ENCODE measurements around the gene ARSK.

ARSK gene

DNA sequence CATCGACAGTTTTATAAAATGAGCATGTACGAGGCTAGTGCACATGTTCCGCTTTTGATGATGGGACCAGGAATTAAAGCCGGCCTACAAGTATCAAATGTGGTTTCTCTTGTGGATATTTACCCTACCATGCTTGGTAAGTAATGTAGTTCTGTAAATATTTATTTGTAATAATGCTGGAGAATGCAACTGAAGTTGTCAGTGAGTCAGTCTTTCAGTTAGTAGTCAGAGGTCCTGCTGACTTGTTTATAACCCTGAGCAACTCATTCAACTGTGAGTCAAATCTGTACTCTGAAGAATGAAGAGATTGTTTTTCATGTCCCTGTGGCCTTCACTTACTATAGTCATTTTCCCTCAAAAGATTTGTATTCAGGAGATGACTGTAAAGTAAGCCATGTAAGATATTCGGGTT is 36.6 kb downstream of the ARSK start:
- TF ChIP-seq POLR2A (IDR thresholded peaks at IDR 0.05; ENCODE audit: low read depth, low read length): no peak
- peak; percentile 99 for FAIRE-seq
- DNase-seq (ENCODE audit: insufficient read length, low spot score): peak; percentile 22

DNA sequence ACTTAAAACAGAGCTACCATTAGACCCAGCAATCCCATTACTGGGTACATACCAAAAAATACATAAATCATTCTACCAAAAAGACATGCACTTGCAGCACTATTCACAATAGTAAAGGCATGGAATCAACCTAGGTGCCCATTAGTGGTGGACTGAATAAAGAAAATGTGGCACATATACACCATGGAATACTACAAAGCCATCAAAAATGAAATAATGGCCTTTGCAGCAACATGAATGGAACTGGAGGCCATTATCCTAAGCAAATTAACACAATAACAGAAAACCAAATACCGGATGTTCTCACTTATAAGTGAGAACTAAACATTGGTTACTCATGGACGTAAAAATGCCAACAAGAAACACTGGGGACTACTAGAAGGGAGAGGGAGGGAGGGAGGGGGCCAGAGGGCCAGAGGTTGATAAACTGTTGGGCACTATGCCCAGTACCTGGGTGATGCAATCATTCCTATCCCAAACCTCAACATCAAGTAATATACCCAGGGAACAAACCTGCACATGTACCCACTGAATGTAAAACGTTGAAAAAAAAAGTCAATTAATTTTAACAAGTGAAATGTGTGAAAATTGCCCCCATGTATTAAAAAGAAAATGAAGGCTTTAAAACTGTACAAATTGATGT is 40.5 kb downstream of the ARSK start:
- FAIRE-seq: no peak
- TF ChIP-seq POLR2A (IDR thresholded peaks at IDR 0.05; ENCODE audit: low read depth, low read length): no peak

DNA sequence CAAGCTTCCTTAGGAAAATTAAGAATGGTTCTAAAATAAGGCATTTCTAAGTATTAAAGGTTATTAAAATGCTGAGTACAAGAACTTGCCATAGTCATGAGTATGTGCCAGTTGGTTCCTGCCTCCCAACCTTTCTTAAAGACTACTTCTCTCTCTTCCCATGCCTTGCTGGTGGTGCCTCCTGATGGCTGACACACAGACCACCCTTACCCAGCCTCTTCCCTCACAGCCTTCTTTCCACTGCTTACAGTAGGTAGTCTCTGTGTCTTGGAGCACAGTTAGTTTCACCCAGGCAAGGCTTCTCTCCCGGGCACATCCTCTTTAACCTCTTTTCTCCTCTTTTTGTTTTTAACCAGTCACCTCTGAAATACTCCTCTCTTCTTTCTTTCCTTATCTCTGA is 44.4 kb downstream of the ARSK start:
- DNase-seq (ENCODE audit: insufficient read length, low spot score) (no peak), FAIRE-seq (no peak)
- TF ChIP-seq POLR2A (IDR thresholded peaks at IDR 0.05; ENCODE audit: low read depth, low read length): no peak

More for the DNA sequence above, 40.5 kb downstream of the ARSK start:
- no peak for DNase-seq (ENCODE audit: insufficient read length, low spot score)

DNA sequence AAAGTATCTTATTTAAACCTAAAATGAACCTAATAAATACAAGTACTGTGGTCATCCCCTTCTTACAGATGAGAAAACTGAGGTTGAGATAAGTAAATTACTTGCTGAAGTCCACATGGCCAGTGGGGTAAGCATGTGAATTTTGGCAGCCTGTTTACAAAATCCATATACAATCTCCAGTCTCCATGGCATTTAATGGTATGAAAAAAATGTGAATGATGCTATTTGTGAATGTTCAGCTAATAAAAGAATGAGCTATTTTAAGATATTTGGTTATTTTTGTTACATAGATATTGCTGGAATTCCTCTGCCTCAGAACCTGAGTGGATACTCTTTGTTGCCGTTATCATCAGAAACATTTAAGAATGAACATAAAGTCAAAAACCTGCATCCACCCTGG is 45.7 kb downstream of the ARSK start:
- TF ChIP-seq POLR2A (IDR thresholded peaks at IDR 0.05; ENCODE audit: low read depth, low read length): no peak
- no peak for DNase-seq (ENCODE audit: insufficient read length, low spot score)
- no peak for FAIRE-seq

DNA sequence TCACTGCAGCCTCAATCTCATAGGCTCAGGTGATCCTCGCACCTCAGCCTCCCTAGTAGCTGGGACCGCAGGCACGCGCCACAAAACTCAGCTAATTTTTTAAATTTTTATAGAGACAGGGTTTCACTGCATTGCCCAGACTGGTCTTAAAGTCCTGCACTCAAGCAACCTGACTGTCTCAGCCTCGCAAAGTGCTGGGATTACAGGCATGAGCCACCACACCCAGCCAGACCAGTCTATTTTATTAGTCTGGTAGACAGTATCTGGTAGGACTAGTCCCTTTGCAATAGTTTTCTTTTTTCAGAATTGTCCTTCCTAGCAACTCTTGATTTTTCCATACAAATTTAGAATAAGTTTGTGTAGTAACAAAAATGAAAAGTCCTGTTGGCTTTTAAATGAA is 50.9 kb downstream of the ARSK start:
- no peak for TF ChIP-seq POLR2A (IDR thresholded peaks at IDR 0.05; ENCODE audit: low read depth, low read length)
- FAIRE-seq: no peak
- DNase-seq (ENCODE audit: insufficient read length, low spot score): no peak

DNA sequence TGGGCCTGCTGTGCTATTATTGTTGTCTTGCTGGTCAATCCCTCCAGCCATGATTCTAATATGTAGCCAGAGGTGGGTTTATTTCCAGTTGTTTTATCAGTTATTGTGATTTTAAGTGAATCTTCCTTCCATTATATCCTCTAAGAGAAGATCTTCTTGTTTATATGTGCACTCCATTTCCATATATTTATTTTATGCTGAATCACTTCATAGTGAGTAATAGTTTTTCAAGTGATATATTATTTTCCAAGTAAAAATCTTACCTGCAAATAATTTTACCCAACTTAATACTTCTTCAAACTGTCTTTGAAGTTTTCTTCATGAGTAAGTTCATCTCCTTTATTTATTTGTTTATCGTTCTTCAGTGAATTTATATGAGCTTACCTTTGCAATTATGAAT is 51.5 kb downstream of the ARSK start:
- no peak for TF ChIP-seq POLR2A (IDR thresholded peaks at IDR 0.05; ENCODE audit: low read depth, low read length)
- no peak for FAIRE-seq
- no peak for DNase-seq (ENCODE audit: insufficient read length, low spot score)

DNA sequence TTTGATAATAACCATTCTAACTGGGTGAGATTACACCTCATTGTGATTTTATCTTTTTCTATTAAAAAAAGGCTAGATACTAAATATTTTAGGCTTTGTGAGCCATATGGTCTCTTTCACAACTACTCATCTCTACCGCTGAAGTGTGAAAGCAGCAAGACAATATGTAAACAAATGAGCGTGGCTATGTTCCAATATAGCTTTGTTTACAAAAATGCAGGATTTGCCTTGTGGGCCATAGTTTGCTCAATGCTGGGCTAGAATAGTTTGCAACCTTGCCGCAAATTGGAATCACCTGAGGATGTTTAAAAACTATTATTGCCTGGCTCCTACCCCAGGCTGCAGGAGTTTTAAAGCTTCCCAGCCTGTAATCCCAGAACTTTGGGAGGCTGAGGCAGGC is 54.8 kb downstream of the ARSK start:
- no peak for DNase-seq (ENCODE audit: insufficient read length, low spot score)
- FAIRE-seq: no peak
- no peak for TF ChIP-seq POLR2A (IDR thresholded peaks at IDR 0.05; ENCODE audit: low read depth, low read length)

DNA sequence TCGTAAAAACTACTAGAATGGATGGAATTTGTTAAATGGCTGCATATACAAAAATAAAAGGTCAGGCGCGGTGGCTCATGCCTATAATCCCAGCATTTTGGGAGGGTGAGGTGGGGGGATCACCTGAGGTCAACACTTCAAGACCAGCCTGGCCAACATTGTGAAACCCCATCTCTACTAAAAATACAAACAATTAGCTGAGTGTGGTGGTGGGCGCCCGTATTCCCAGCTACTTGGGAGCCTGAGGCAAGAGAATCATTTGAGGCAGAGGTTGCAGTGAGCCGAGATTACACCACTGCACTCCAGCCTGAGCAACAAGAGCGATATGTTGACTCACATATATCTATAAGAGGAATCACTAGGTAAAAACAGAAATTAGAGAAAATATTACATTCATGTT is 55.6 kb downstream of the ARSK start:
- no peak for TF ChIP-seq POLR2A (IDR thresholded peaks at IDR 0.05; ENCODE audit: low read depth, low read length)
- FAIRE-seq (no peak), DNase-seq (ENCODE audit: insufficient read length, low spot score) (no peak)

DNA sequence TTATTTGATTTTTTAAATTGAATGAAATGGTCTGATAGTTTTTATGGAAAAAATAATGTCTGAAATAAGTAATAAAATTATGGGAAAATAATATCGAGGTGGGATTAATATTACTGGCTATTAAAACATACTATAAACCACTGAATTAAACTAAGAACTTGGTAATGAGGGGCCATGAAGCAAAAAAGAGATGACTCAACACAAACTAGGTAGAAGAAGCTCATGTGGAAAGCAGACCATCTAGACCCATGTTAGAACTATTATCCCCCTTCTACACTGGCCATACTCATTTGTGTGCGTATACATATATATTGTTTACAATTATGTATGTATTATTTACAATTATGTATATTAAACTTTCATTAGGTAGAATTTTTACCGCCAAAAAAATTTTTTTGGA is 56.5 kb downstream of the ARSK start:
- DNase-seq (ENCODE audit: insufficient read length, low spot score): no peak
- FAIRE-seq: no peak
- TF ChIP-seq POLR2A (IDR thresholded peaks at IDR 0.05; ENCODE audit: low read depth, low read length): no peak

DNA sequence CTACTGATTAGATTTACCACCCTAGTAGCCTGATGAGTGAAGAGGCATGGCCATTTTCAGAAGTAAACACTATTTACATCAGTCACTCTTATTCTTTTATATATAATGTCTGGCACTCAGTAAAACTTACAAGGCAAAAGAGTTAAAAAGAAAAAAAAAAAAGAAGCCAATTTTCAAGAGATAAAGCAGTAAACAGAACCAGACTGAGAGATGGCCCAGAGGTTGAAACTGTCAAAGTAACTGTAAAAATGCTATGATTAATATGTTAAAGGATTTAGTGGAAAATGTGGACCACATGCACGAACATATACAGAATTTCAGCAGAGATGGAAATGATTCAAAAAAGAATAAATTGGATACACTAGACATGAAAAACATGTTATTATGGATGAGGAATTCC is 58.6 kb downstream of the ARSK start:
- FAIRE-seq (no peak), DNase-seq (ENCODE audit: insufficient read length, low spot score) (no peak)
- TF ChIP-seq POLR2A (IDR thresholded peaks at IDR 0.05; ENCODE audit: low read depth, low read length): no peak

DNA sequence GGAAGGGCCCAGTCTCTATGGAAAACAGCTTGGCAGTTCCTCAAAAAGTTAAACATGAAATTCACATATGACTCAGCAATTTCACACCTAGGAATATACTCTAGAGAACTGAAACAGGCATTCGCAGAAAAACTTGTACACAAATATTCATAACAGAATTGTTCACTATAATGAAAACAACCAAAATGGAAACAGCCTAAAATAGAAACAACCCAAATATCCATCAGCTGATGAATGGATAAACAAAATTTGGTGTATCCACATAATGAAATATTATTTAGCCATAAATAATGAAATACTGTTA is 60.2 kb downstream of the ARSK start:
- DNase-seq (ENCODE audit: insufficient read length, low spot score) (no peak), FAIRE-seq (no peak)
- no peak for TF ChIP-seq POLR2A (IDR thresholded peaks at IDR 0.05; ENCODE audit: low read depth, low read length)

DNA sequence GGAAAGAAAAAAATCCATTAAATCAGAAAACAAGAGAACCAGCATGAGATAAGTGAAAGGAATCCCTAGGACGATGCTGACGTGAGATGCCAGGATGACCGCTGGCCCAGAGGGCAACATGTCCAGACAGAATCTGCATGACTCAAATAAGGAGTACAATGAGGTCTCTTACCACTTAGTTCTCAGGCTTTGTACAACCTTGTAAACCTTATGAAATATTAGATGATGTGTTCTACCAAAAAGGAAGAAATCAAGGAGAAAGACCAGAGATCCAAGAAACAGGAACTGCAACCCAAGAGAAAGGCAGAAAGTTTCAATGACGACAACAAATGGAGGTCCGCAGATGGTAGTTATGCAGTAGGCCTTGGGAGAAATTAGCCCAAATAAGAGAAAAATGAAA is 62.2 kb downstream of the ARSK start:
- FAIRE-seq: no peak
- DNase-seq (ENCODE audit: insufficient read length, low spot score): no peak
- no peak for TF ChIP-seq POLR2A (IDR thresholded peaks at IDR 0.05; ENCODE audit: low read depth, low read length)

DNA sequence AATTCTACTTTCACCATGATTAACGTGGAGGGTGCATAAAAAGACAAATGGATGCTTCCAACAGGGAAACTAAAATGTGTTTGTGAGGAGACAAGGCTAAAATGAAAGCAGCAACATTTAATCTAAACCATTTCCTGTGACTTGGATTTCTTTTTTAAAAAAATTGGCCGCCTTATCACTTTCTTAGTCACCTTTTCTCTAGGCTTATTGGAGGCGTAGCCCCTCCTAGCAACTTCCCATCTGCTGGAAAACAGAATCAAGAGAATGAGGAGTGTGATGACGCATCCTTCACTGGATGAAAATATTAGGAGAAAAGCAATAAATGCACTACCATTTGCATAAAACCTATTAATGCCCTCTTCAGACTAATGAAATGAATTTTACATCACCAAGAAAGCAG is 64.2 kb downstream of the ARSK start:
- FAIRE-seq (no peak), DNase-seq (ENCODE audit: insufficient read length, low spot score) (no peak)
- no peak for TF ChIP-seq POLR2A (IDR thresholded peaks at IDR 0.05; ENCODE audit: low read depth, low read length)

DNA sequence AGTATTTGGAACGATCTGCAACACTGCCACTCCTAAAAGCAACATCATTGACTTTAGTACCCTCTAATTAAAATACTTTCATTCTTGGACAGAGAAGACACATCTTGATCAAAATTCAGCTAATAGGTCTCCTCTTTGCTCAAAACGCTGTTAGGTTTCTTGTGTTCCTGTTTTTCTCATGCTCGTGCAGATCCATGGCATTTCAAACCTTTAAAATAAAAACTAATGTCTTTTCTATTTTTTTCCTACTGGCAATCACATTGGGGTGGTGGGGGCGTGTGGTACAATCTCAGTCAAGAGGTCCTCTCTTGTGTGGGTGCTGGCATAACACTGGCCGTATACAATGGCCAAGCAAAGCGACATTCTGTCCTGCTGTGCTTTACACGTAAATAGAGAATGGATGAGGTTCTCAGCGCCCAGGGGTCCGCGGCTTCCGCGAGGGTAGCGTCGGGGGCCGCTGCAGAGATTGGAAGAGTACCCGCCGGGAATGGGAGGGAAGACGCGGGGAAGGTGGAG is 64.7 kb downstream of the ARSK start:
- FAIRE-seq (no peak), DNase-seq (ENCODE audit: insufficient read length, low spot score) (no peak)
- no peak for TF ChIP-seq POLR2A (IDR thresholded peaks at IDR 0.05; ENCODE audit: low read depth, low read length)

DNA sequence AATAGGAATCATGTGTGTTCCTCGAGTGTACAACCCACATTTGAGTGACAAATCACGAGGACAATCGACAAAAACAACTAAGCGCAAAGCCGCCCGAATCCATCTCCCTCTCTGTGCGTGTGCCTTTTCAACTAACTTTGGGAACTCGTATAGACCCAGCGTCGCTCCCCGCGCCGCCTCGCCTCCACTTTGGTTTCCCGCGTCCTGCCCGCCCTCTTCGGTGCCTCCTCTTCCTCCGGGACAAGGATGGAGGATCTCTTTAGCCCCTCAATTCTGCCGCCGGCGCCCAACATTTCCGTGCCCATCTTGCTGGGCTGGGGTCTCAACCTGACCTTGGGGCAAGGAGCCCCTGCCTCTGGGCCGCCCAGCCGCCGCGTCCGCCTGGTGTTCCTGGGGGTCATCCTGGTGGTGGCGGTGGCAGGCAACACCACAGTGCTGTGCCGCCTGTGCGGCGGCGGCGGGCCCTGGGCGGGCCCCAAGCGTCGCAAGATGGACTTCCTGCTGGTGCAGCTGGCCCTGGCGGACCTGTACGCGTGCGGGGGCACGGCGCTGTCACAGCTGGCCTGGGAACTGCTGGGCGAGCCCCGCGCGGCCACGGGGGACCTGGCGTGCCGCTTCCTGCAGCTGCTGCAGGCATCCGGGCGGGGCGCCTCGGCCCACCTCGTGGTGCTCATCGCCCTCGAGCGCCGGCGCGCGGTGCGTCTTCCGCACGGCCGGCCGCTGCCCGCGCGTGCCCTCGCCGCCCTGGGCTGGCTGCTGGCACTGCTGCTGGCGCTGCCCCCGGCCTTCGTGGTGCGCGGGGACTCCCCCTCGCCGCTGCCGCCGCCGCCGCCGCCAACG is 65.3 kb downstream of the ARSK start, which contains the start of gene GPR150:
TSS of gene GPR150 (plus strand) at position 58 of the 840 bp plus-strand sequence. CDS start at position 247, 189 bp downstream.
- DNase-seq (ENCODE audit: insufficient read length, low spot score) (no peak), FAIRE-seq (no peak)
- no peak for TF ChIP-seq POLR2A (IDR thresholded peaks at IDR 0.05; ENCODE audit: low read depth, low read length)
